HEK293T (cell line): Measurements from ENCODE around the gene MAMLD1.

ENCODE experiments used
- CTCF ChIA-PET: fragments of 350-600 bp; formaldehyde crosslinking; extraction: SDS; loops from one replicate; lab custom pipeline; 2021; ENCODE audit warnings: antibody characterized with exemption, inconsistent platforms; lab: Yijun Ruan, JAX
- POLR2A ChIA-PET: fragments of 350-600 bp; formaldehyde crosslinking; extraction: SDS; loops from one replicate; lab custom pipeline; 2020; ENCODE audit warnings: antibody characterized with exemption, inconsistent platforms; lab: Yijun Ruan, JAX
- DNase-seq: peaks from one replicate; pipeline ENCODE4 v3.0.0; 2012; ENCODE audit warnings: mixed read lengths; ENCODE audit errors: extremely low spot score
- ARNT ChIP-seq: fragments of 450-650 bp; IDR thresholded peaks from 2 replicates; pipeline ENCODE4 v1.6.1; 2017; ENCODE audit warnings: mild to moderate bottlenecking
- BHLHE40 ChIP-seq: fragments of 450-650 bp; IDR thresholded peaks from 2 replicates; pipeline ENCODE4 v1.6.1; 2016; ENCODE audit warnings: mild to moderate bottlenecking, moderate library complexity, borderline replicate concordance
- CTBP1 ChIP-seq: fragments of 450-650 bp; IDR thresholded peaks from 2 replicates; pipeline ENCODE4 v1.6.1; 2016; ENCODE audit warnings: borderline replicate concordance
- ELF4 ChIP-seq: fragments of 450-650 bp; IDR thresholded peaks from 2 replicates; pipeline ENCODE4 v1.6.1; 2017; ENCODE audit warnings: antibody characterized with exemption
- FOXA1 ChIP-seq: fragments of 450-650 bp; IDR thresholded peaks from 2 replicates; pipeline ENCODE4 v1.6.1; 2016; ENCODE audit warnings: mild to moderate bottlenecking
- FOXK2 ChIP-seq: fragments of 450-650 bp; IDR thresholded peaks from 2 replicates; pipeline ENCODE4 v1.6.1; 2016; ENCODE audit warnings: mild to moderate bottlenecking
- FOXM1 ChIP-seq: fragments of 450-650 bp; IDR thresholded peaks from 2 replicates; pipeline ENCODE4 v1.6.1; 2017; ENCODE audit warnings: mild to moderate bottlenecking, borderline replicate concordance
- HDGF ChIP-seq: fragments of 450-650 bp; IDR thresholded peaks from 2 replicates; pipeline ENCODE4 v1.6.1; 2017; ENCODE audit warnings: antibody characterized with exemption, borderline replicate concordance
- L3MBTL2 ChIP-seq: fragments of 450-650 bp; conservative IDR thresholded peaks from 2 replicates; pipeline ENCODE4 v1.6.1; 2016; ENCODE audit warnings: mild to moderate bottlenecking
- LEF1 ChIP-seq: fragments of 450-650 bp; IDR thresholded peaks from 2 replicates; pipeline ENCODE4 v1.6.1; 2017; ENCODE audit warnings: mild to moderate bottlenecking, borderline replicate concordance
- NFRKB ChIP-seq: fragments of 450-650 bp; IDR thresholded peaks from 2 replicates; pipeline ENCODE4 v1.6.1; 2016; ENCODE audit warnings: mild to moderate bottlenecking, moderate library complexity
- PKNOX1 ChIP-seq: fragments of 450-650 bp; IDR thresholded peaks from 2 replicates; pipeline ENCODE4 v1.6.1; 2016
- SP1 ChIP-seq: fragments of 450-650 bp; IDR thresholded peaks from 2 replicates; pipeline ENCODE4 v1.6.1; 2017
- SUZ12 ChIP-seq: fragments of 450-650 bp; IDR thresholded peaks from 2 replicates; pipeline ENCODE4 v1.6.1; 2016; ENCODE audit warnings: mild to moderate bottlenecking
- TARDBP ChIP-seq: fragments of 450-650 bp; IDR thresholded peaks from 2 replicates; pipeline ENCODE4 v1.6.1; 2016
- ZNF384 ChIP-seq: fragments of 450-650 bp; IDR thresholded peaks from 2 replicates; pipeline ENCODE4 v1.6.1; 2016

Gene MAMLD1

GRCh38 chrX:150352114-150352513 lies 11.0 kb upstream of the MAMLD1 start:
- CTCF ChIA-PET, result no interaction called here
- TF ChIP-seq L3MBTL2 (no peak), ARNT (no peak)
- no peak for DNase-seq
- POLR2A ChIA-PET, result no interaction called here

GRCh38 chrX:150352581-150352980 lies 10.5 kb upstream of the MAMLD1 start:
- TF ChIP-seq ARNT, result no peak
- no peak for TF ChIP-seq FOXK2
- no peak for TF ChIP-seq SUZ12
- TF ChIP-seq L3MBTL2, result no peak
- no peak for TF ChIP-seq FOXA1
- no peak for TF ChIP-seq LEF1
- TF ChIP-seq PKNOX1, result no peak
- no peak for TF ChIP-seq ELF4
- TF ChIP-seq HDGF, result no peak
- no peak for TF ChIP-seq BHLHE40
- no peak for TF ChIP-seq TARDBP
- TF ChIP-seq SP1, result no peak
- TF ChIP-seq CTBP1, result no peak
- no peak for TF ChIP-seq ZNF384
- no peak for DNase-seq
- POLR2A ChIA-PET, result no interaction called here
- CTCF ChIA-PET, result no interaction called here

DNA sequence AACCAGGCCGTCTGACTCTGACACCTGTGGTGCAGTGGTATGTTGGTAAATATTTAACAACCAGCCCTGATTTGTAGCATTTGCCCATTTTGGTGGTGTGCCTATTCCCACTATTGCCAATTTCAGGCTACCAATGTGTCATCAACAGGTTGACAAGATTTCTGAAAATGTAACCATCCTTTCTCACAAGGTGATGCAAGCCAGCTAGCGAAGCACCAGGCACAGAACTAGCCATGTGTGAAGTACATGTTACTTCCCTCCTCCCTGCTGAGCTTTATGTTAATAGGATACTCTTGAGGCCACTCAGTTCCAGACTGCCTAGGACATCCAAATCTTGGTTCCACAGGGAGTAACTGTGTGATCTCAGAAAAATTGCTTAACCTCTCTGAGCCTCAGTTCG lies 7.2 kb upstream of the MAMLD1 start:
- ChIA-PET POLR2A (no interaction called here), CTCF (no interaction called here)
- DNase-seq, result no peak
- TF ChIP-seq FOXM1, result no peak
- no peak for TF ChIP-seq L3MBTL2
- no peak for TF ChIP-seq ARNT
- no peak for TF ChIP-seq BHLHE40
- TF ChIP-seq NFRKB, result no peak
- TF ChIP-seq FOXA1, result no peak
- TF ChIP-seq ZNF384, result no peak
- no peak for TF ChIP-seq TARDBP
- no peak for TF ChIP-seq HDGF
- TF ChIP-seq ELF4, result no peak
- TF ChIP-seq FOXK2, result no peak
- TF ChIP-seq LEF1, result no peak
- no peak for TF ChIP-seq SUZ12
- no peak for TF ChIP-seq PKNOX1
- TF ChIP-seq CTBP1, result no peak
- TF ChIP-seq SP1, result no peak

GRCh38 chrX:150357790-150358189 lies 5.3 kb upstream of the MAMLD1 start:
- ChIA-PET POLR2A (no interaction called here), CTCF (interaction anchor here (0.6 kb wide), 1 partner anchor 361 kb away, joined by 3 read pairs; no protein-coding TSS in a partner anchor)
- TF ChIP-seq NFRKB (no peak), TARDBP (no peak), FOXM1 (no peak), ARNT (no peak), PKNOX1 (no peak), BHLHE40 (no peak), L3MBTL2 (no peak), ZNF384 (no peak), CTBP1 (no peak), SP1 (no peak), ELF4 (no peak), SUZ12 (no peak), FOXA1 (no peak), FOXK2 (no peak), HDGF (no peak), LEF1 (no peak)
- no peak for DNase-seq

- CTCF ChIA-PET, result no interaction called here
- DNase-seq, result no peak
- POLR2A ChIA-PET, result no interaction called here
- no peak for TF ChIP-seq ZNF384
- TF ChIP-seq BHLHE40, result no peak
- TF ChIP-seq PKNOX1, result no peak
- TF ChIP-seq FOXM1, result no peak
- TF ChIP-seq HDGF, result no peak
- TF ChIP-seq L3MBTL2, result no peak
- TF ChIP-seq NFRKB, result no peak
- TF ChIP-seq FOXA1, result no peak
- TF ChIP-seq SUZ12, result no peak
- TF ChIP-seq SP1, result no peak
- TF ChIP-seq ARNT, result no peak
These were observed 4.5 kb upstream of the MAMLD1 start for GRCh38 chrX:150358651-150359050.

GRCh38 chrX:150360331-150360730 lies 2.8 kb upstream of the MAMLD1 start:
- ChIA-PET CTCF (interaction anchor here (0.8 kb wide), 1 partner anchor 89 kb away, joined by 3 read pairs; no protein-coding TSS in a partner anchor), POLR2A (no interaction called here)
- no peak for TF ChIP-seq ELF4
- no peak for TF ChIP-seq CTBP1
- TF ChIP-seq FOXK2, result no peak
- DNase-seq, result no peak
